Activated T-cell treated with anti-CD3 and anti-CD28 coated beads for 1 hour (primary cell): ENCODE measurements around the gene MATR3.
"Not testable (repeated sequence)": the region's sequence is repeated elsewhere in the genome, so short reads cannot be mapped to it uniquely, and the experiment has no call there.

Experiments used
- DNase-seq: peaks from one replicate; pipeline ENCODE4 v3.0.0-alpha.2; 2020; ENCODE audit warnings: low read depth

The MATR3 gene

DNA sequence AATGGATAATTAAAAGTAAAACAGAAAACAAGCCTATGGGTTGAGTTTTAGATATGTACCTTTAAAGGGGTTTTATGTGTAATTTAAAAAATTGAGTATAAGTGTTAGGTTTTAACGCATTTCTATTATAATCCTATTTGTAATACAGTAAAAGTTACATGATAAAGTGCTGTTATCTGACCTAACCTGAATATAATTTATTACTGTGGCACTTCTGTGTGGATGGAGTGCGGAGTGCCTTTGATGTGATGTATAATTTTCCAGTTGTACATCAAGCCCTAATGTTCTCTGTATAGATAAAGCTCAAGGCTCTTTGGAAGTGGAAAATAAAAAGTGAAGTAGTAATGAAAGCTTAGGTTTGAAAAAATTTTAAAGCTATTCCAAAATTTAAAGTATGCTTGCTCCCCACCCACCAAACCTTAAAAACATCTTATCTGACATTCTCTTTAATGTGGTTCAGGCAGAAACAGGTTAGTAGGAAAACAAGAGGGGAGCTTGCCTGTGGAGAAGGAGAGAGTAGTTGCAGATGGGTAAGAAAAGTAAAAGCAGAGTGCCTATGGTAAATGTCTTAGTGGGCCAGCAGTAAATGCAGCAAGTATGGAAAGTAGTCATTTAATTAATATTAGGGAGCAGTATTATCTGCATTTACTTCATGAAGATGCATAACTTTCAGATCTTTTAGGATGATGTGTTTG, 4.0 kb downstream of the MATR3 start:
- DNase-seq: no peak

DNA sequence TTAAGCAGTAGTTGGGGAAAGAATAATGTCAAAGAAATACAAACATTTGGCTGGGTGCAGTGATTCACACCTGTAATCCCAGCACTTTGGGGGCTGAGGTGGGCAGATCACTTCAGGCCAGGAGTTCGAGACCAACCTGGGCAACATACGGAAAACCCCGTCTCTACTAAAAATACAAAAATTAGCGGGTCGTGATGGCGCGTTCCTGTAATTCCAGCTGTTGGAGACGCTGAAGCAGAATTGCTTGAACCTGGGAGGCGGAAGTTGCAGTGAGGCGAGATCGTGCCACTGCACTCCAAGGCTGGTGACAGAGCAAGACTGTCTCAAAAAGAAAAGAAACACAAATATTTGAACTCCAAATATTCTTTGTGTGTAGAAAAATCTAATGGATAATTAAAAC, 4.7 kb downstream of the MATR3 start:
- no peak for DNase-seq

DNA sequence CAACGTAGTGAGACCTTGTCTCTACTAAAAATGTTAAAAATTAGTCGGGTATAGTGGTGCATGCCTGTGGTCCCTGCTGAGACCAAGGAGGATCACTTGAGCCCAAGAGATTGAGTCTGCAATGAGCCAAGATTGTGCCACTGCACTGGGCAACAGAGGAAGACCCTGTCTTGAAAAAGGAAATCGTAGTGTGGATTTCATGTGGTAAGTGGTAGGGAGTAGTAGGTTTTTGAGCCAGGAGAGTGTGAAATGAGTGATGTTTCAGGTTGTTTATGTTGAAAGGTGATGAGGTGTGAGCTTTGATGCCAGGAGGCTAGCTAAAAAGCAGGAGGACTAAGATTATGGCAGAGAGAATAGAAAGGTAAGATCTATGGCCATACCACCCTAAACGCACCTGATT, 5.9 kb downstream of the MATR3 start:
- no peak for DNase-seq

GRCh38 chr5:139301808-139302499, 8.4 kb downstream of the MATR3 start:
- no peak for DNase-seq

- DNase-seq: no peak
These were observed 11.1 kb downstream of the MATR3 start for GRCh38 chr5:139304391-139305324.

GRCh38 chr5:139306197-139306596, 12.7 kb downstream of the MATR3 start:
- no peak for DNase-seq

DNA sequence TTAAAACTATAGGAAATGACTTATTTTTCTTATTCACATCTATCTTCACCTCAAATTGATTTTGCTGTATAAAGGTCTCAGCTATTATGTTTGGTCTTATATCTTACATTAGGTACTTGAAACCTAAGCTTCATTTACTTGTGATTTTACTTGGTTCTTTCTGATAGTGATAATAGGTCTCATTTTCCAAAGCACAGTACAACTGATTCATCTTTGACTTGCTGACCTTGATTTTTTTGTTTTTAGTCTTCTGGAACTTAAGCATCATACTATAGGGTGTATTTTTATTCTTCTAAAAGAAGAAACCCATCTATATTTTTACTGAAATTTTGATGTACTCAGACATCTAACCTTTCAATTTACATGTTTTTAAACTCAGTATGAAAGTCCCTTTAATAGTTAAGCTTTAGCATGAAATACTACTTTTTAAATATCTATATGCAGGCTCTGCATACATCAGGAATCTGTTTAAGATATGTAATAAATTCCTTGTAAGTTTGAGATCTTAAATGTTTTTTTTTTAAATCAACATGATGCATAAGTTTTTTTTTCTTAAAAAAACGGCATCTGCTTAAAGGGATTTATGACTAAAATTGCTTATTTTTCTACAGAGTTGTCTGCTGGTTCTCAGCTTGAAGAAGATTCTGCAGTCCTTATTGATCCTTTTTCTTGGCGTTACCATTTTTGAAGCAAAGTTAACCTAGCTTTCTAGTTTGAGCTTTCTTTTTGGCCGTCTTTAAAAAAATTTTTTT, 13.3 kb downstream of the MATR3 start:
- DNase-seq: no peak

DNA sequence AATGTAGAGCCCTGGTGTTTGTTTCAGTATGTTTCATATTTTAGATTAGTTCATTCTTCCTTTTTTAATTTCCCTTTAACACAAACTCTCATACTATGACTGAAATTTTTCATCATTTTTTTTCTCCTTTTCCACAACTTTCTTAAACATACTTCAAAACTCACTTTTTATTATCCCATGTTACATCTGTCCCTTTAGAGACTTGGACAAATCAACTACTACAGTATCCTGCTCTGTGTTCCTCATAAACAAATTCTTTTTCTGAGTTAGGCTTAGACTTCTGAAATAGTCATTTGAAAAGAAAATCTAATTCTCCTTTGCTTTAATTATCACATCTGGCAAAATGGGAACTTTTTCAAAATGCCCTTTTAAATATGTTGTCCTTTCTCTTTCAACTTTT, 15.3 kb downstream of the MATR3 start:
- DNase-seq: no peak

DNA sequence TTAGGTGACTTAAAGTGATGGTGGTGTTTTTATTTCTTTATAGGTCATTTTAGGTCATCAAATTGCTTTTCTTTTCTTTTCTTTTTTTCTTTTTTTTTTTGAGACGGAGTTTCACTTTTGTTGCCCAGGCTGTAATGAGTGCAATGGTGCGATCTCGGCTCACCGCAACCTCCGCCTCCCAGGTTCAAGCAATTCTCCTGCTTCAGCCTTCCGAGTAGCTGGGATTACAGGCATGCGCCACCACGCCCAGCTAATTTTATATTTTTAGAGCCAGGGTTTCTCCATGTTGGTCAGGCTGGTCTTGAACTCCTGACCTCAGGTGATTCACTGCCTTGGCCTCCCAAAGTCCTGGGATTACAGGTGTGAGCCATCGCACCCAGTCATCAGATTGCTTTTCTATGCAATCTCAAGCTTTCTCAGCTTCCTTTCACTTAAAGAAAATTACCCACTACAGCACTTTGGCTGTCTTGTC, 17.2 kb downstream of the MATR3 start:
- DNase-seq: not testable (repeated sequence)

DNA sequence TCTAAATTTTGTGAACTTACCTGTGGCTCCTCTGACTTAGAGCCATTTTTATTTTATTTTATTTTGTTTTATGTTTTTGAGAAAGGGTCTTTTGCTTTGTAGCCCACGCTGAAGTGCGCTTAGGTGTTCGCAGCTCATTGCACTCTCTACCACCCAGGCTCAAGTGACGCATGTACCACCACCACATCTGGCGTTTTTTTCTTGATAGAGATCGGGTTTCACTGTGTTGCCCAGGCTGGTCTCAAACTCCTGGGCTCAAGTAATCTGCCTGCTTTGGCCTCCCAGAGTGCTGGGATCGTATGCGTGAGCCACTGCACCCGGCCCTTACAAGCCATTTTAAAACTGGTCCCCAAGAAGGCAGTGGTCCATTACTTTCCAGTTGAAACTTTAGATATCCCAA, 18.5 kb downstream of the MATR3 start:
- DNase-seq: no peak

- no peak for DNase-seq
These were observed 20.7 kb downstream of the MATR3 start for GRCh38 chr5:139314276-139314675.

DNA sequence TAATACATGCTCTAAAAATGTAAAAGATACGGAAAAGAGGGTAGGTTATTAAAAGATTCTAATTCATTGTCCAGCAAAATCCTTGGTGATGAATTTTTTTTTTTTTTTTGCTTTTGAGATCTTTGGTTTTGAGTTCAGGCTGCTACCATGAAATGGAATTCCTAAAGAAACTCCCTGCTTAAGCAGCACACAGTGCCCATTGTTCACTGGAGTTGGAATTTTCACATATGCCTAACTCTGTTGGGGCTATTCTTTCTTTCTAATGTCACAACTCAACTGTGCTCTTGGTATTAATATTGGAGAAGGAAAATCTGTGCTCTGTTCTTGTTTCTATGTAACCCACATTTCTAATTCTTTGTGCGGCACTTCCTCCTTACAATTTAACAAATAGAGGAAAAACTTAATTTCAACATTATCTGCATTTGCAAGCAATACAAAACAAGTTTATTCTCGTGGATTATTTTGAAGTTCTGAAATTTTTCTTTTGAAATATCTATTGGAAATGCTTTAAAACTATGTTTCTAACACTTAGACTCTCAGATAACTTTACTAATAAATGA, 21.6 kb downstream of the MATR3 start:
- DNase-seq: no peak

GRCh38 chr5:139335811-139336210, 42.3 kb downstream of the MATR3 start:
- DNase-seq: no peak

GRCh38 chr5:139340051-139340450, 46.5 kb downstream of the MATR3 start:
- no peak for DNase-seq

DNA sequence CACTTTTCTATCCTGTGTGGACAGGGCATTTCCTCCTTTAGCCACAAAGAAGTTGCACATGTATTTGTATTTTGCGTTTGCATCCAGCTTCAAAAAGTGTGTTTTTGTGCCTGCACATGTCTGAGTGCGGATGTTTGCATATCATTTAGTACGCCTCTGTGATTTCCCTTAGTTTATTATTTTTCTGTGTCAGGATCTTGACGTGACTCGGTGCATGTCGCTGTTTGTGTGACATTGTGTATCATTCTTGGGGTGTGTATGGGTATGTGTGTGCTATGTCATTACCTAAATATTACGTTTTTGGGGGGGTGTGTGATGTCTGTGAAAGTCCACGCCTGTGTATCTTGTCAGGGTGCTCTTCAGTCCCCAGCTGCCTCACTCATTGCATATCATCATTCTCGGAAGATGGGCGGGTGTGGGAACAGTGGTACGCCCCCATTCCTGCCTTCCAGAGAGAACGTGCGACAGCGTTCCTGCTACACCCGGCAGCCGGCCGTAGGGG, 47.7 kb downstream of the MATR3 start:
- no peak for DNase-seq

GRCh38 chr5:139341689-139342422, 48.3 kb downstream of the MATR3 start, which contains the start of gene PAIP2:
Gene PAIP2 (plus strand): TSS chr5:139341854. CDS start chr5:139363785, 21,931 bp downstream.
- DNase-seq: peak; percentile 96

- peak; percentile 67 for DNase-seq
These were observed 48.8 kb downstream of the MATR3 start for GRCh38 chr5:139342423-139342723.

DNA sequence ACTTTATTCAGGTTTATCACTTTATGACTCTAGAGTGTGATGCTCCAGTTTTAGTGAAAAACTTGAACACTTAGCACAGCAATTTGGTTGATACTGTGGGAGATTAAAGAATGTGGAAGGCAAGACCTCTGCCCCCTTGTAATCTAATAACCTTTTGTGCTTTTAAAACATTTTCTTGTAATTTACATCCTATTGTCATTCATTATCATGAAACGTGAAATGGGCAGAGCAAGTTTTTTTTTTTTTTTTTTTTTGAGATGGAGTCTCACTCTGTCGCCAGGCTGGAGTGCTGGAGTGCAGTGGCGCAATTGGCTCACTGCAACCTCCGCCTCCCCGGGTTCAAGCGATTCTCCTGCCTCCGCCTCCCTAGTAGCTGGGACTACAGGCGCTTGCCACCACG, 49.9 kb downstream of the MATR3 start:
- DNase-seq: no peak

GRCh38 chr5:139344177-139344576, 50.6 kb downstream of the MATR3 start:
- no peak for DNase-seq

GRCh38 chr5:139345442-139345841, 51.9 kb downstream of the MATR3 start:
- not testable (repeated sequence) for DNase-seq

- DNase-seq: not testable (repeated sequence)
These were observed 54.3 kb downstream of the MATR3 start for GRCh38 chr5:139347863-139348262.
